Measurements from ENCODE around the gene FGFR4. TPM values are rescaled to one million over a fixed set of nuclear protein-coding genes. Genes with fewer than 3 reads are reported as not detected.

FGFR4 gene
- total and polyA plus RNA-seq, 2 of the 8 experiments (the other 6 are each of a cell fraction or from before 2014, with no cell fraction given), result 61.4 to 88.4 TPM

- no peak for TF ChIP-seq CEBPB (IDR thresholded peaks at IDR 0.05; ENCODE audit: low read depth, low read length)
- TF ChIP-seq CBX5 (IDR thresholded peaks at IDR 0.05; ENCODE audit: low read depth, low read length), result no peak
- no peak for TF ChIP-seq BACH1 (IDR thresholded peaks at IDR 0.05; ENCODE audit: low read length)
Measured at GRCh38 chr5:177093803-177094202, 7.1 kb downstream of the FGFR4 start (continued).
